CD14-positive monocyte (primary cell): ENCODE measurements around the gene CHD2. TPM values are rescaled to one million over a fixed set of nuclear protein-coding genes. Genes with fewer than 3 reads are reported as not detected.
A peak's percentile ranks its signal among the peaks of the same experiment; 100 is the strongest.

Source experiments
- DNase-seq, 3 donors: peaks; one replicate each; pipeline ENCODE4 v3.0.0-alpha.2; 2011 to 2022
- H2AFZ ChIP-seq: 2 replicates; pipeline ENCODE4 v1.6.0; 2012; ENCODE audit warnings: mild to moderate bottlenecking, low read depth, low read length, inconsistent platforms; ENCODE audit not compliant: insufficient read depth, poor library complexity, severe bottlenecking
- H3K27ac ChIP-seq, 2 donors: 1 replicate in 1 of 2; 2 replicates in 1 of 2; pipeline ENCODE4 v1.5.1; 2012 to 2013; ENCODE audit warnings: low read length in 2 of 2, control low read depth in 1 of 2, inconsistent platforms in 1 of 2, low read depth in 1 of 2, mild to moderate bottlenecking in 1 of 2
- H3K27me3 ChIP-seq, 2 donors: one replicate each; pipeline versions ENCODE4 v1.6.0 to v1.6.1; 2011 to 2013; ENCODE audit warnings: low read length in 2 of 2; ENCODE audit not compliant: control insufficient read depth in 2 of 2, insufficient read depth in 2 of 2
- H3K36me3 ChIP-seq, 2 donors: replicated peaks in 1 of 2; 1 replicate in 1 of 2; 2 replicates in 1 of 2; pipeline versions ENCODE4 v1.5.1 to v1.6.1; 2012 to 2013; ENCODE audit warnings: low read length in 2 of 2, control low read depth in 1 of 2, inconsistent platforms in 1 of 2, mild to moderate bottlenecking in 1 of 2; ENCODE audit not compliant: insufficient read depth in 2 of 2, control insufficient read depth in 1 of 2
- H3K4me1 ChIP-seq, 2 donors: 1 replicate in 1 of 2; 2 replicates in 1 of 2; pipeline versions ENCODE4 v1.5.1 to v1.6.1; 2012 to 2013; ENCODE audit warnings: low read length in 2 of 2, control low read depth in 1 of 2, inconsistent platforms in 1 of 2, mild to moderate bottlenecking in 1 of 2, moderate library complexity in 1 of 2; ENCODE audit not compliant: insufficient read depth in 2 of 2, control insufficient read depth in 1 of 2
- H3K4me2 ChIP-seq: replicated peaks from 2 replicates; pipeline ENCODE3; 2012; ENCODE audit warnings: low read length, moderate library complexity, mild to moderate bottlenecking; ENCODE audit not compliant: poor library complexity, severe bottlenecking; ENCODE audit errors: extremely low read depth
- H3K4me3 ChIP-seq, 3 experiments: fragments of 200-600 bp in 1 of 3; sonication (generic) in 1 of 3; replicated peaks in 1 of 3; 1 replicate in 2 of 3; 2 replicates in 1 of 3; pipeline ENCODE4 v1.5.1; 2011 to 2013; ENCODE audit warnings: low read length in 3 of 3, mild to moderate bottlenecking in 3 of 3, control low read depth in 2 of 3, low read depth in 2 of 3, inconsistent platforms in 1 of 3, moderate library complexity in 1 of 3
- H3K79me2 ChIP-seq: 2 replicates; pipeline ENCODE4 v1.6.0; 2012; ENCODE audit warnings: mild to moderate bottlenecking, control low read depth, inconsistent platforms, low read length, moderate library complexity; ENCODE audit not compliant: insufficient read depth
- H3K9ac ChIP-seq: 2 replicates; pipeline ENCODE4 v1.6.0; 2017; ENCODE audit warnings: low read length, mild to moderate bottlenecking; ENCODE audit not compliant: insufficient read depth, poor library complexity, severe bottlenecking
- H3K9me3 ChIP-seq, 2 donors: replicated peaks in 1 of 2; 1 replicate in 1 of 2; 2 replicates in 1 of 2; pipeline versions ENCODE4 v1.5.1 to v1.6.1; 2012 to 2013; ENCODE audit warnings: low read length in 2 of 2, control low read depth in 1 of 2; ENCODE audit not compliant: control insufficient read depth in 1 of 2, insufficient read depth in 1 of 2
- H4K20me1 ChIP-seq: 2 replicates; pipeline ENCODE4 v1.6.0; 2012; ENCODE audit warnings: mild to moderate bottlenecking, low read length, control low read depth, moderate library complexity; ENCODE audit not compliant: insufficient read depth
- H3K27ac Mint-ChIP-seq, 7 donors: one replicate each; pipeline ENCODE4 v1.8.0; 2020; ENCODE audit warnings: mild to moderate bottlenecking in 7 of 7, mixed read lengths in 7 of 7, moderate library complexity in 6 of 7, inconsistent platforms in 2 of 7
- H3K27me3 Mint-ChIP-seq, 3 donors: one replicate each; pipeline ENCODE4 v1.8.0; 2021 to 2022; ENCODE audit warnings: low read depth in 3 of 3, mild to moderate bottlenecking in 3 of 3, mixed read lengths in 3 of 3, moderate library complexity in 3 of 3, inconsistent platforms in 1 of 3
- H3K36me3 Mint-ChIP-seq, 2 donors: one replicate each; pipeline ENCODE4 v1.8.0; 2020; ENCODE audit warnings: mixed read lengths in 2 of 2, inconsistent platforms in 1 of 2, mild to moderate bottlenecking in 1 of 2
- H3K4me1 Mint-ChIP-seq: one replicate; pipeline ENCODE4 v1.8.0; 2020; ENCODE audit warnings: mild to moderate bottlenecking, mixed read lengths
- H3K4me3 Mint-ChIP-seq, 2 donors: one replicate each; pipeline ENCODE4 v1.8.0; 2020; ENCODE audit warnings: mild to moderate bottlenecking in 2 of 2, mixed read lengths in 2 of 2, moderate library complexity in 1 of 2
- H3K9me3 Mint-ChIP-seq, 7 donors: one replicate each; pipeline ENCODE4 v1.8.0; 2020 to 2022; ENCODE audit warnings: mixed read lengths in 7 of 7, mild to moderate bottlenecking in 6 of 7, moderate library complexity in 6 of 7, inconsistent platforms in 2 of 7
- CTCF ChIP-seq: fragments of 200-600 bp; IDR thresholded peaks from one replicate; pipeline ENCODE4 v1.8.0; 2022; ENCODE audit warnings: antibody characterized with exemption, mild to moderate bottlenecking
- WGBS: methylation state at CpG from one replicate; pipeline ENCODE4 v1.1.5; 2013; ENCODE audit warnings: missing lambda C conversion rate; ENCODE audit not compliant: insufficient coverage; 5-methylcytosine and 5-hydroxymethylcytosine counted together
- intact Hi-C, 2 donors: fragments of 100-400 bp; cut with micrococcal nuclease; formaldehyde crosslinking; loops; one replicate each; pipeline versions ENCODE4 v1.15.0 to v1.15.1; 2023
- polyA plus RNA-seq, 3 donors: library from polyadenylated mRNA; depleted of rRNA in 1 of 3; unstranded in 2 of 3; stranded (reverse) in 1 of 3; fragments of 300-500 nt in 2 of 3; fragments of >200 nt in 1 of 3; fragmentation: Illumina TruSeq in 2 of 3; gene quantifications; 1 replicate in 2 of 3; 2 replicates in 1 of 3; pipeline ENCODE4 v1.2.3, GENCODE V29; 2012 to 2021

The CHD2 gene
- polyA plus RNA-seq, 3 donors: 9.6 to 61.2 (median 11.4) TPM

DNA sequence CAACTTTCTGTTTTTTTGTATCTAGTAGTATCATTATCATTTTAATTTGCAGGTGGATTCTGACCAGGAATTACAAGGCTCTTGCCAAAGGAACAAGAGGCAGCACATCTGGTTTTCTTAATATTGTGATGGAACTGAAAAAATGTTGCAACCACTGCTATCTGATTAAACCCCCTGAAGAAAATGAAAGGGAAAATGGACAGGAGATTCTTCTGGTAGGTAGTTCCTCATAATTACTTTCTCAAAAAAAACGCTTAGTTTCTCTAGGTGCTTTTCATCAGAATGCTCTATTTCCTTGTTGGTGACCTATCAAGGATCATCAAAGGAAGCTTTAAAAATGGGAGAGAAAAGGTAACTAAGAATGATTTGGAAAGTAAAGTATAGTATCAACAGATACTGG, 71.6 kb downstream of the CHD2 start:
- Histone ChIP-seq H3K27me3 (no peaks in the 10 kb centered on the region), H3K4me1 (peaks cover 9 to 22% of the 10 kb centered on the region in 2 donors), H3K4me3 (no peak overlapping the region), H3K36me3 (peaks cover 93 to 100% of the 10 kb centered on the region in 2 donors), H3K27ac (peak overlapping the region in 1 of 2 donors; percentile 52), H4K20me1 (peaks cover 45% of the 10 kb centered on the region), H3K4me2 (no peak overlapping the region), H3K79me2 (peaks cover 29% of the 10 kb centered on the region), H2AFZ (no peak overlapping the region), H3K9me3 (no peaks in the 10 kb centered on the region), H3K9ac (no peak overlapping the region)
- no peak overlapping the region for H3K4me3 Mint-ChIP-seq
- no peak for DNase-seq
- H3K27me3 Mint-ChIP-seq: no peaks in the 10 kb centered on the region
- peak overlapping the region in 5 of 7 donors; percentile 40 to 82 (median 52) for H3K27ac Mint-ChIP-seq
- H3K4me1 Mint-ChIP-seq: peaks cover 25% of the 10 kb centered on the region
- H3K36me3 Mint-ChIP-seq: peaks cover 81 to 92% of the 10 kb centered on the region in 2 donors
- TF ChIP-seq CTCF: no peak
- intact Hi-C loops: no loop called here
- no peaks in the 10 kb centered on the region for H3K9me3 Mint-ChIP-seq
- WGBS: no CpG with 5 or more reads among the region's 1 CpG

GRCh38 chr15:92974183-92974915, 74.2 kb downstream of the CHD2 start:
- Histone ChIP-seq H3K36me3 (peaks cover 94 to 100% of the 10 kb centered on the region in 2 donors), H3K9ac (no peak overlapping the region), H3K4me2 (no peak overlapping the region), H3K79me2 (peaks cover 12% of the 10 kb centered on the region), H3K4me3 (no peak overlapping the region), H3K27ac (no peak overlapping the region), H3K9me3 (no peaks in the 10 kb centered on the region), H4K20me1 (peaks cover 50% of the 10 kb centered on the region), H3K27me3 (no peaks in the 10 kb centered on the region), H2AFZ (no peak overlapping the region), H3K4me1 (peaks cover 3 to 12% of the 10 kb centered on the region in 2 donors)
- Mint-ChIP-seq H3K36me3 (peaks cover 84 to 98% of the 10 kb centered on the region in 2 donors), H3K27me3 (no peaks in the 10 kb centered on the region), H3K4me1 (peaks cover 20% of the 10 kb centered on the region), H3K27ac (no peak overlapping the region), H3K4me3 (no peak overlapping the region), H3K9me3 (no peaks in the 10 kb centered on the region)
- intact Hi-C loops: no loop called here
- no peak for TF ChIP-seq CTCF
- 97% methylated on average over 5 of the region's 6 CpGs for WGBS
- no peak for DNase-seq
